GM12878 (cell line): Measurements from ENCODE around the gene PTX4. TPM values are rescaled to one million over a fixed set of nuclear protein-coding genes. Genes with fewer than 3 reads are reported as not detected.

ENCODE experiments used
- ATAC-seq: fragments of 200-7000 bp; cut with Tn5 transposase; 3 replicates; pipeline ENCODE4 v1.9.1; 2020; ENCODE audit warnings: mild to moderate bottlenecking, moderate library complexity
- BruUV-seq: library from RNA; stranded (reverse); fragments of 400-500 nt; replicated peaks from 2 replicates; lab custom pipeline; 2021; lab: Mats Ljungman, UMichigan
- CTCF ChIA-PET: fragments of 300-600 bp; sonication (Branson Sonifier 250); formaldehyde crosslinking; extraction: SDS; loops from one replicate; lab custom pipeline; 2021; ENCODE audit warnings: inconsistent platforms; lab: Yijun Ruan, JAX
- POLR2A ChIA-PET: fragments of 350-600 bp; formaldehyde crosslinking; extraction: SDS; loops from one replicate; lab custom pipeline; 2021; ENCODE audit warnings: inconsistent platforms; lab: Charles Lee
- RAD21 ChIA-PET: fragments of 300-600 bp; sonication (Branson Sonifier 250); formaldehyde crosslinking; loops from one replicate; lab custom pipeline; 2023; ENCODE audit warnings: antibody characterized with exemption; ENCODE audit not compliant: unreplicated experiment; lab: Charles Lee
- SMC1A ChIA-PET: fragments of 300-600 bp; sonication (Branson Sonifier 250); formaldehyde crosslinking; loops from one replicate; lab custom pipeline; 2023; ENCODE audit not compliant: unreplicated experiment, uncharacterized antibody; lab: Charles Lee
- DNase-seq: peaks from one replicate; pipeline ENCODE4 v3.0.0-alpha.2; 2011; ENCODE audit warnings: low read depth, low spot score
- FAIRE-seq: peaks from 3 replicates; lab custom pipeline; 2011; peaks lifted over from hg19 to GRCh38; lab: Jason Lieb, UNC
- H2AFZ ChIP-seq: 2 replicates; pipeline ENCODE4 v1.6.0; 2011; ENCODE audit warnings: low read depth, low read length, control low read depth; ENCODE audit not compliant: control insufficient read depth
- H3K27ac ChIP-seq: 2 replicates; pipeline ENCODE4 v1.5.1; 2011; ENCODE audit warnings: control low read depth; ENCODE audit not compliant: control insufficient read depth, insufficient read depth
- H3K27me3 ChIP-seq, 2 experiments: replicated peaks in 1 of 2; 2 replicates each; pipeline versions ENCODE4 v1.6.0 to v1.6.1; 2011; ENCODE audit warnings: low read length in 1 of 2; ENCODE audit not compliant: control insufficient read depth in 2 of 2, insufficient read depth in 2 of 2
- H3K36me3 ChIP-seq, 2 experiments: 2 replicates each; pipeline ENCODE4 v1.5.1; 2011; ENCODE audit warnings: low read length in 1 of 2; ENCODE audit not compliant: control insufficient read depth in 2 of 2, insufficient read depth in 2 of 2
- H3K4me1 ChIP-seq: 2 replicates; pipeline ENCODE4 v1.6.1; 2011; ENCODE audit warnings: mild to moderate bottlenecking, low read length, moderate library complexity, mixed read lengths; ENCODE audit not compliant: control insufficient read depth, insufficient read depth
- H3K4me2 ChIP-seq: 2 replicates; pipeline ENCODE4 v1.6.0; 2011; ENCODE audit warnings: control low read depth; ENCODE audit not compliant: control insufficient read depth, insufficient read depth
- H3K4me3 ChIP-seq: fragments of 200-600 bp; sonication (generic); 2 replicates; pipeline ENCODE4 v1.5.1; 2016
- H3K79me2 ChIP-seq: 2 replicates; pipeline ENCODE4 v1.6.0; 2011; ENCODE audit warnings: low read length; ENCODE audit not compliant: control insufficient read depth, insufficient read depth
- H3K9ac ChIP-seq: 2 replicates; pipeline ENCODE4 v1.8.0; 2011; ENCODE audit warnings: low read length, control low read depth, mixed read lengths; ENCODE audit not compliant: control insufficient read depth, insufficient read depth
- H3K9me3 ChIP-seq: replicated peaks from 3 replicates; pipeline ENCODE4 v1.5.1; 2011; ENCODE audit warnings: mild to moderate bottlenecking, low read length; ENCODE audit not compliant: control insufficient read depth, insufficient read depth
- H4K20me1 ChIP-seq: 2 replicates; pipeline ENCODE4 v1.6.0; 2011; ENCODE audit not compliant: control insufficient read depth, insufficient read depth
- BCL3 ChIP-seq: IDR thresholded peaks from 2 replicates; pipeline ENCODE4 v1.6.1; 2011; ENCODE audit warnings: borderline replicate concordance, low read depth, mild to moderate bottlenecking, moderate library complexity, low read length; ENCODE audit not compliant: insufficient read depth, poor library complexity, severe bottlenecking
- CBX3 ChIP-seq: fragments of 200-600 bp; sonication (generic); IDR thresholded peaks from 2 replicates; pipeline ENCODE4 v1.6.1; 2016; ENCODE audit warnings: low read depth, borderline replicate concordance
- CEBPZ ChIP-seq: fragments of 150-350 bp; IDR thresholded peaks from 2 replicates; pipeline ENCODE4 v1.6.1; 2016; ENCODE audit warnings: low read depth, low read length
- CHD1 ChIP-seq: IDR thresholded peaks from 2 replicates; pipeline ENCODE4 v1.6.1; 2012; ENCODE audit warnings: low read depth, low read length, improper control_type of control experiment
- E4F1 ChIP-seq: fragments of 450-650 bp; IDR thresholded peaks from 2 replicates; pipeline ENCODE4 v1.6.1; 2018; ENCODE audit warnings: borderline replicate concordance, mild to moderate bottlenecking; ENCODE audit not compliant: partially characterized antibody
- HDAC6 ChIP-seq: fragments of 200-600 bp; sonication (generic); IDR thresholded peaks from one replicate; pipeline ENCODE4 v1.8.0; 2017; ENCODE audit warnings: antibody characterized with exemption; ENCODE audit not compliant: unreplicated experiment
- RELB ChIP-seq: fragments of 450-650 bp; IDR thresholded peaks from 2 replicates; pipeline ENCODE4 v1.6.1; 2017; ENCODE audit warnings: low read depth, mild to moderate bottlenecking, moderate library complexity
- TARDBP ChIP-seq: IDR thresholded peaks from 2 replicates; pipeline ENCODE4 v1.6.1; 2016; ENCODE audit warnings: borderline replicate concordance
- YY1 ChIP-seq: IDR thresholded peaks from 2 replicates; pipeline ENCODE4 v1.6.1; 2011; ENCODE audit warnings: low read depth, mild to moderate bottlenecking, low read length
- WGBS: methylation state at CpG from one replicate; pipeline ENCODE4 v1.1.6; 2016; ENCODE audit warnings: low lambda C conversion rate; ENCODE audit not compliant: insufficient replicate concordance, insufficient coverage; ENCODE audit errors: missing lambda C conversion rate; 5-methylcytosine and 5-hydroxymethylcytosine counted together
- in situ Hi-C: fragments of 300-500 bp; cut with MboI; formaldehyde crosslinking; loops from 9 replicates; pipeline ENCODE4 v1.14.3; 2018; ENCODE audit warnings: mixed read lengths
- intact Hi-C: fragments of 100-400 bp; cut with micrococcal nuclease; formaldehyde crosslinking; loops from one replicate; pipeline ENCODE4 v1.14.2; 2022; ENCODE audit not compliant: unreplicated experiment
- polyA plus RNA-seq, 11 experiments: library from polyadenylated mRNA; depleted of rRNA in 4 of 11; unstranded in 6 of 11; stranded (reverse) in 5 of 11; fragments of >200 nt; fragmentation: Nextera tagmentation in 4 of 11; fragmentation: Illumina TruSeq in 1 of 11; extraction: Ambion mirVana in 4 of 11; extraction: Trizol in 1 of 11; gene quantifications; 1 replicate in 1 of 11; 2 replicates in 10 of 11; pipeline versions ENCODE4 v1.2.1 to v1.2.3, GENCODE V29; 2011 to 2016; ENCODE audit warnings: inconsistent platforms in 2 of 11, missing spikeins in 2 of 11, low read depth in 1 of 11
- total RNA-seq, 4 experiments: library from RNA; depleted of rRNA in 3 of 4; stranded (reverse); fragments of >200 nt in 3 of 4; fragmentation: Illumina TruSeq in 1 of 4; extraction: Trizol in 1 of 4; gene quantifications; 2 replicates each; pipeline versions ENCODE4 v1.2.1 to v1.2.3, GENCODE V29; 2013 to 2021

The PTX4 gene
- total and polyA plus RNA-seq, 10 of the 15 experiments (the other 5 are each of a cell fraction or from before 2014, with no cell fraction given) = not detected

GRCh38 chr16:1477033-1477432, 11.7 kb downstream of the PTX4 start:
- ChIA-PET CTCF (no interaction called here), POLR2A (interaction anchor here (0.6 kb wide), 1 partner anchor 14 kb away, joined by 4 read pairs; no protein-coding TSS in a partner anchor), SMC1A (no interaction called here)

More at GRCh38 chr16:1477033-1477432, 11.7 kb downstream of the PTX4 start:
- DNase-seq (no peak), FAIRE-seq (no peak), ATAC-seq (no peak)
- 82% methylated on average over 10 of the region's 10 CpGs for WGBS
- Histone ChIP-seq H3K9ac (no peak overlapping the region), H3K36me3 (no peaks in the 10 kb centered on the region), H3K4me3 (no peak overlapping the region), H3K4me1 (peaks cover 10% of the 10 kb centered on the region), H3K9me3 (no peaks in the 10 kb centered on the region), H3K79me2 (peaks cover 23% of the 10 kb centered on the region), H3K27me3 (no peaks in the 10 kb centered on the region; a peak in 1 of 4 replicates), H3K27ac (no peak overlapping the region), H3K4me2 (no peak overlapping the region), H4K20me1 (no peaks in the 10 kb centered on the region), H2AFZ (no peak overlapping the region)
- in situ Hi-C loops = no loop called here
- RAD21 ChIA-PET = no interaction called here
- intact Hi-C loops = no loop called here
- no peak for TF ChIP-seq CEBPZ
- TF ChIP-seq CBX3 = no peak
- TF ChIP-seq RELB = no peak
- no peak for TF ChIP-seq E4F1
- no peak for TF ChIP-seq TARDBP
- no peak for TF ChIP-seq CHD1
- TF ChIP-seq HDAC6 = no peak
- TF ChIP-seq YY1 = no peak
- TF ChIP-seq BCL3 = no peak
- BruUV-seq = no TSS peak
